WTC11 (cell line): ENCODE results near the gene TEX14.

Experiments used
- CREB1 ChIP-seq: sonication (generic); formaldehyde crosslinking; IDR thresholded peaks from 2 replicates; pipeline ENCODE4 v1.8.0; 2023; ENCODE audit warnings: mild to moderate bottlenecking, missing genetic modification reagents
- ZBTB21 ChIP-seq: sonication (generic); formaldehyde crosslinking; IDR thresholded peaks from 2 replicates; pipeline ENCODE4 v1.8.1; 2023; ENCODE audit warnings: mild to moderate bottlenecking, missing genetic modification reagents, borderline replicate concordance

- TF ChIP-seq ZBTB21 (CRISPR knock-in tag) (no peak), CREB1 (CRISPR knock-in tag) (no peak)
These were observed 25.0 kb downstream of the TEX14 start for GRCh38 chr17:58666858-58667267.
